Mesenchymal stem cell (in vitro differentiated cells and primary cell): Measurements from ENCODE around the gene LATS2.

Experiments used
- DNase-seq: peaks from one replicate; pipeline ENCODE4 v3.0.0-alpha.2; 2013
- H2AFZ ChIP-seq: one replicate; pipeline ENCODE4 v1.6.1; 2013; ENCODE audit warnings: low read depth, mild to moderate bottlenecking, control low read depth, inconsistent platforms, low read length, moderate library complexity
- H2AK5ac ChIP-seq: 2 replicates; pipeline ENCODE4 v1.6.1; 2013; ENCODE audit warnings: low read length, moderate library complexity, mild to moderate bottlenecking, inconsistent platforms; ENCODE audit not compliant: severe bottlenecking
- H2BK120ac ChIP-seq: one replicate; pipeline ENCODE4 v1.6.1; 2013; ENCODE audit warnings: low read depth, mild to moderate bottlenecking, inconsistent platforms, low read length, moderate library complexity
- H2BK12ac ChIP-seq, 2 experiments: one replicate each; pipeline ENCODE4 v1.6.1; 2013; ENCODE audit warnings: inconsistent platforms in 2 of 2, low read length in 2 of 2, mild to moderate bottlenecking in 2 of 2, moderate library complexity in 2 of 2, control low read depth in 1 of 2
- H2BK15ac ChIP-seq: one replicate; pipeline ENCODE4 v1.6.1; 2013; ENCODE audit warnings: mild to moderate bottlenecking, low read depth, inconsistent platforms; ENCODE audit not compliant: poor library complexity, severe bottlenecking
- H2BK5ac ChIP-seq: 2 replicates; pipeline ENCODE4 v1.6.1; 2013; ENCODE audit warnings: low read depth, mild to moderate bottlenecking, low read length, control low read depth, inconsistent platforms; ENCODE audit not compliant: poor library complexity, severe bottlenecking
- H3K14ac ChIP-seq, 2 experiments: one replicate each; pipeline ENCODE4 v1.6.1; 2013; ENCODE audit warnings: inconsistent platforms in 2 of 2, low read length in 2 of 2, control low read depth in 1 of 2, mild to moderate bottlenecking in 1 of 2, moderate library complexity in 1 of 2
- H3K18ac ChIP-seq, 2 experiments: one replicate each; pipeline ENCODE4 v1.6.1; 2013; ENCODE audit warnings: inconsistent platforms in 2 of 2, low read length in 2 of 2, control low read depth in 1 of 2, low read depth in 1 of 2, mild to moderate bottlenecking in 1 of 2
- H3K23ac ChIP-seq, 2 experiments: one replicate each; pipeline ENCODE4 v1.6.1; 2013; ENCODE audit warnings: inconsistent platforms in 2 of 2, low read length in 2 of 2, mild to moderate bottlenecking in 2 of 2, moderate library complexity in 2 of 2, control low read depth in 1 of 2
- H3K27ac ChIP-seq: 2 replicates; pipeline ENCODE4 v1.5.1; 2013; ENCODE audit warnings: mild to moderate bottlenecking, moderate library complexity, low read length, control low read depth, inconsistent platforms; ENCODE audit not compliant: poor library complexity, severe bottlenecking
- H3K27me3 ChIP-seq, 2 experiments: 2 replicates each; pipeline versions ENCODE4 v1.6.1 to v1.7.0; 2013; ENCODE audit warnings: low read length in 2 of 2, mild to moderate bottlenecking in 2 of 2, moderate library complexity in 2 of 2, control low read depth in 1 of 2, inconsistent platforms in 1 of 2; ENCODE audit not compliant: control insufficient read depth in 1 of 2, insufficient read depth in 1 of 2
- H3K36me3 ChIP-seq, 2 experiments: 2 replicates each; pipeline versions ENCODE4 v1.6.1 to v1.7.0; 2013; ENCODE audit warnings: low read length in 2 of 2, control low read depth in 1 of 2, inconsistent platforms in 1 of 2, low read depth in 1 of 2, mild to moderate bottlenecking in 1 of 2; ENCODE audit not compliant: insufficient read depth in 2 of 2, control insufficient read depth in 1 of 2
- H3K4ac ChIP-seq, 2 experiments: one replicate each; pipeline ENCODE4 v1.6.1; 2013; ENCODE audit warnings: inconsistent platforms in 2 of 2, low read length in 2 of 2, mild to moderate bottlenecking in 2 of 2, moderate library complexity in 2 of 2, control low read depth in 1 of 2, low read depth in 1 of 2
- H3K4me1 ChIP-seq: 2 replicates; pipeline ENCODE4 v1.6.1; 2013; ENCODE audit warnings: low read depth, low read length, control low read depth; ENCODE audit not compliant: control insufficient read depth, insufficient read depth
- H3K4me2 ChIP-seq: 2 replicates; pipeline ENCODE4 v1.6.1; 2013; ENCODE audit warnings: low read length, mild to moderate bottlenecking, inconsistent platforms; ENCODE audit not compliant: poor library complexity, severe bottlenecking
- H3K4me3 ChIP-seq, 2 experiments: 2 replicates each; pipeline versions ENCODE4 v1.5.1 to v1.7.0; 2013; ENCODE audit warnings: low read length in 2 of 2, mild to moderate bottlenecking in 2 of 2, control low read depth in 1 of 2, low read depth in 1 of 2; ENCODE audit not compliant: insufficient read depth in 1 of 2
- H3K79me1 ChIP-seq: replicated peaks from 2 replicates; pipeline ENCODE4 v1.6.1; 2013; ENCODE audit warnings: mild to moderate bottlenecking, control low read depth, low read length, inconsistent platforms; ENCODE audit not compliant: poor library complexity, severe bottlenecking
- H3K9ac ChIP-seq: 2 replicates; pipeline ENCODE4 v1.7.0; 2013; ENCODE audit warnings: mild to moderate bottlenecking, low read length, moderate library complexity
- H3K9me3 ChIP-seq: 2 replicates; pipeline ENCODE4 v1.7.0; 2013; ENCODE audit warnings: mild to moderate bottlenecking, low read length; ENCODE audit not compliant: control insufficient read depth
- H4K8ac ChIP-seq: one replicate; pipeline ENCODE4 v1.6.1; 2013; ENCODE audit warnings: inconsistent platforms, mild to moderate bottlenecking, low read length, moderate library complexity
- H4K91ac ChIP-seq: one replicate; pipeline ENCODE4 v1.6.1; 2013; ENCODE audit warnings: mild to moderate bottlenecking, low read length, inconsistent platforms
- WGBS: methylation state at CpG from one replicate; pipeline ENCODE4 v1.1.7; 2013; ENCODE audit warnings: mixed read lengths; 5-methylcytosine and 5-hydroxymethylcytosine counted together

LATS2 gene

DNA sequence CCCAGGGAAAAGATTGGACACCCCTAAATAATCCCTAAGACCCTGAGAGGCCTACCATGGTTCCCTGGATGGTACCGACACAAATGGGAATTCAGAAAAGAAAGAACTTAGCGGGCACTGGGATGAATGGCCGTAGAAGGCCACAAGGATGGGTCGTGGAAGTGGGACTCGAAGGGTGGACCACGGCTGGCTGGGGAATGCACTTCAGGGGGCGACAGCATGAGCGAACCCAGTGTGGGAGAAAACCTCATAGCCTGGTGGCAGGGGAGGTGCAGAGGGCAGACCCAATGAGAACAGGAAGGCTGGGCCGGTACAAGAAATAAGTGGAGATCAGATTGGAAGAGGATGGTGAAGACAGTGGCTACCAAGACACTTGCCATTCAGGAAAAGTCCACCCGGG, 28.7 kb downstream of the LATS2 start:
- peaks cover 2 to 7% of the 10 kb centered on the region in 2 experiments for H3K36me3 ChIP-seq
- peak overlapping the region; percentile 30 for H3K9ac ChIP-seq
- peak overlapping the region; percentile 27 for H2BK120ac ChIP-seq
- H2AK5ac ChIP-seq, result no peak overlapping the region
- peaks cover 23% of the 10 kb centered on the region for H3K4me1 ChIP-seq
- H2BK12ac ChIP-seq, result peak overlapping the region in 1 of 2 experiments; percentile 49
- H2AFZ ChIP-seq, result no peak overlapping the region
- H3K4ac ChIP-seq, result no peak overlapping the region
- peaks cover 1% of the 10 kb centered on the region for H3K79me1 ChIP-seq
- H3K9me3 ChIP-seq, result no peaks in the 10 kb centered on the region
- no peak overlapping the region for H4K91ac ChIP-seq
- 98% methylated on average over 10 of the region's 10 CpGs for WGBS
- H4K8ac ChIP-seq, result peak overlapping the region; percentile 60
- no peak overlapping the region for H3K23ac ChIP-seq
- no peaks in the 10 kb centered on the region for H3K27me3 ChIP-seq
- peak overlapping the region in 1 of 2 experiments; percentile 63 for H3K4me3 ChIP-seq
- no peak for DNase-seq
- H3K4me2 ChIP-seq, result no peak overlapping the region
- no peak overlapping the region for H3K14ac ChIP-seq
- H3K27ac ChIP-seq, result peak overlapping the region; percentile 53
- H3K18ac ChIP-seq, result no peak overlapping the region
- no peak overlapping the region for H2BK5ac ChIP-seq
- H2BK15ac ChIP-seq, result no peak overlapping the region

DNA sequence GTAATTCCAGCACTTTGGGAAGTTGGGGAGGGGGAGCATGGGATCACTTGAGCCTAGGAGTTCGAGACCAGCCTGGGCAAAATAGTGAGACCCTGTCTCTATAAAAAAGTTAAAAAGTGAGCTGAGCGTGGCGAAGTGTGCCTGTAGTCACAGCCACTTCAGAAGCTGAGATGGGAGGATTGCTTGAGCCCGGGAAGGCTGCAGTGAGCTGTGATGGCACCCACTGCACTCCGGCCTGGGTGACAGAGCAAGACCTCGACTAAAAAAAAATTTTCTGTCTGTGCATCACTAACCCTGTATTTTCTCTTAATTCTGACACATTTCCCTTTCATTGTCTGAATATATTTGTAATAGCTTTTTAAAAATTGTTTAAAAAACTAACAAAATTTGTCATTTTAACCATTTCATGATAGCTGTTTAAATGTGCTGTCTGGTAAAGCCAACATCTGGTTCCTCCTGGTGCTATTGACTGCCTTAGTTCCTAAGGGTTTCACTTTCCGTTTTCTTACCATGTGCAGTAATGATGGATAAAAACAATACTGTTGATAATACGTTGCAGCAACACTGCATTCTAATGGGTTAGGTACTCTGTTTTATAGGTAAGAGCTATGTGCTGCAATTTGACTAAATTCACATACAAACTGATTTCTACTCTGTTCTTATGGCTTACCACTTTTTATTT, 29.7 kb downstream of the LATS2 start:
- WGBS, result 99% methylated on average over 6 of the region's 8 CpGs
- H3K9ac ChIP-seq, result no peak overlapping the region
- H2AFZ ChIP-seq, result no peak overlapping the region
- peaks cover 21% of the 10 kb centered on the region for H3K4me1 ChIP-seq
- no peak overlapping the region for H2BK12ac ChIP-seq
- peak; percentile 41 for DNase-seq
- no peak overlapping the region for H4K8ac ChIP-seq
- H3K79me1 ChIP-seq, result peaks cover 1% of the 10 kb centered on the region
- no peak overlapping the region for H3K14ac ChIP-seq
- H3K27me3 ChIP-seq, result no peaks in the 10 kb centered on the region
- H2BK15ac ChIP-seq, result peak overlapping the region; percentile 28
- no peak overlapping the region for H3K27ac ChIP-seq
- H2BK120ac ChIP-seq, result no peak overlapping the region
- no peak overlapping the region for H2BK5ac ChIP-seq
- peak overlapping the region; percentile 42 to 54 for H3K18ac ChIP-seq
- H2AK5ac ChIP-seq, result peak overlapping the region; percentile 78
- H3K4ac ChIP-seq, result no peak overlapping the region
- no peaks in the 10 kb centered on the region for H3K9me3 ChIP-seq
- no peak overlapping the region for H4K91ac ChIP-seq
- peaks cover 0 to 3% of the 10 kb centered on the region in 2 experiments for H3K36me3 ChIP-seq
- no peak overlapping the region for H3K4me3 ChIP-seq
- no peak overlapping the region for H3K23ac ChIP-seq
- no peak overlapping the region for H3K4me2 ChIP-seq

DNA sequence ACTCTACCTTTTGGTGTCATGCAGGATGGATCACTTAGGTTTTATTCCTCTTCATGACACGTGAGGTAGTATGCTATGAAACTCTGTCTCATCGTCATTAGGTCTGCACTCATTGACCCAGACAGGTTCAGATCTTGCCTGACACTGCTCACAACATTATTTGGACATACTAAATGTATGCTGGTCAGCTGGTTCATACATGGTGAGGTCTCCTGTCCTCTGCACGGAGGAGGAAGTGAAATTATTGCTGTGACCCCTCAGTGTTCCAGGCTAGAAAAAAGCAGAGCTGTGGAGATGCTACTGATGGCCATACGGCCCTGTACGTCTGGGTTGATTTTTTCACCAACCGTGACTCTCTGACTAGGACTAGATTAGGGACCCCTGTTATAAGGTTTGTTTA, 35.8 kb downstream of the LATS2 start:
- WGBS, result 93% methylated on average over 6 of the region's 6 CpGs
- Histone ChIP-seq H3K4ac (no peak overlapping the region), H3K4me2 (no peak overlapping the region)

DNA sequence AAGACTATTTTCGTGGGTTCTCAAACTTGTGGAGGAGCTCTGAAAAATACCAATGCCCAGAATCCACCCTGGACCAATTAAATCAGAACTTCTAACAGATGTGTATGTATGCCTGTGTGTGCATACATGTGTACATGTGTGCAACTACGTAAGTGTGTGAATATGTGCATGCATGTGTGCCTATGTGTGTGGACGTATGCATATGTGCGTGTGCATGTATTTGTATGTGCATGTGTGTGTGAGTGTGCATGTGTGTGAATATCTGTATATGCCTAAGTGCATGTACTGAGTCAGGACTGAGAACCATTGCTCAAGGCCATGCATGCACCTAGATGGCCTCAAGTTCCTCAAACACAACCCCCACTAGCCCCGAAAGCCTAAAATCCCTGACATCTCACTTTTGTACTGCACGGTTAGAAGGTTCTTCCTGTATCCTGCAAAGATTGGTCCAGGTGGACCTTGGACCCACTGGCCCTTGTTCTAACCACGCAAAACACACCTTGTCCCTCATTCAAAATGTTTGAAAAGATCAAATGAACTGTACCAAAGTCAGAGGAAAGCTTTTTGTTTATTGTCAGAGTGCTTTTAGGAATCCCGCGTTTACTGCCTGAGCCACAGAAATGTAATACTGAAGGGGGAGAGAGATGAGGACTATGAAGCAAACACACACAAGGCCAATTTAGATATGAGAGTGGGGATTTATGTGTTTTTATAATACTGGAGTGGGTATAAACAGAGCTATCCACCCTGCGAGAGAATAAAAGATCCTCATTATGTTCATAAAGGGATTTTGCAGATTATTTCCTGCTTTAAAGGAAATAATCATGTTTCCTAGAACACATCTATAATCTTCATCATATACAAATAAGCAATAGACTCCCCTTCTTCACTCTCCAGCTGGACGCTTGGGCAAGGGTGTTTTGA, 39.1 kb downstream of the LATS2 start:
- H3K27me3 ChIP-seq, result no peaks in the 10 kb centered on the region
- no peak overlapping the region for H3K18ac ChIP-seq
- WGBS, result 87% methylated on average over 10 of the region's 11 CpGs
- no peak overlapping the region for H2AK5ac ChIP-seq
- DNase-seq, result no peak
- H3K4me3 ChIP-seq, result no peak overlapping the region
- no peak overlapping the region for H2AFZ ChIP-seq
- no peak overlapping the region for H2BK12ac ChIP-seq
- no peak overlapping the region for H2BK15ac ChIP-seq
- no peak overlapping the region for H3K4me2 ChIP-seq
- no peak overlapping the region for H3K27ac ChIP-seq
- H4K8ac ChIP-seq, result no peak overlapping the region
- H3K4ac ChIP-seq, result no peak overlapping the region
- H3K79me1 ChIP-seq, result peaks cover 22% of the 10 kb centered on the region
- peaks cover 9 to 10% of the 10 kb centered on the region in 2 experiments for H3K36me3 ChIP-seq
- no peak overlapping the region for H4K91ac ChIP-seq
- H3K4me1 ChIP-seq, result peaks cover 8% of the 10 kb centered on the region
- H3K9me3 ChIP-seq, result no peaks in the 10 kb centered on the region
- H3K9ac ChIP-seq, result peak overlapping the region; percentile 24
- H3K14ac ChIP-seq, result peak overlapping the region in 1 of 2 experiments; percentile 35
- H2BK5ac ChIP-seq, result no peak overlapping the region
- H3K23ac ChIP-seq, result no peak overlapping the region
- no peak overlapping the region for H2BK120ac ChIP-seq

More for the DNA sequence above, 35.8 kb downstream of the LATS2 start:
- no peak overlapping the region for H2BK120ac ChIP-seq
- H3K27ac ChIP-seq, result no peak overlapping the region
- H3K23ac ChIP-seq, result no peak overlapping the region
- H2BK15ac ChIP-seq, result no peak overlapping the region
- H2BK5ac ChIP-seq, result no peak overlapping the region
- peaks cover 4 to 8% of the 10 kb centered on the region in 2 experiments for H3K36me3 ChIP-seq
- DNase-seq, result no peak
- H3K9me3 ChIP-seq, result no peaks in the 10 kb centered on the region
- no peaks in the 10 kb centered on the region for H3K27me3 ChIP-seq
- H3K18ac ChIP-seq, result no peak overlapping the region
- no peak overlapping the region for H4K91ac ChIP-seq
- no peak overlapping the region for H3K14ac ChIP-seq
- peaks cover 22% of the 10 kb centered on the region for H3K79me1 ChIP-seq
- no peak overlapping the region for H3K9ac ChIP-seq
- no peak overlapping the region for H2AFZ ChIP-seq
- no peak overlapping the region for H2BK12ac ChIP-seq
- H4K8ac ChIP-seq, result no peak overlapping the region
- H3K4me1 ChIP-seq, result peaks cover 8% of the 10 kb centered on the region
- H2AK5ac ChIP-seq, result no peak overlapping the region
- no peak overlapping the region for H3K4me3 ChIP-seq
